Heart left ventricle (tissue), 13 donors: ENCODE results near the gene HLF.

Source experiments
- POLR2A ChIP-seq, 2 donors: fragments of 450-650 bp; IDR thresholded peaks; one replicate each; pipeline ENCODE4 v1.6.1; 2017; ENCODE audit warnings: antibody characterized with exemption in 2 of 2, mild to moderate bottlenecking in 2 of 2, moderate library complexity in 2 of 2
- TF ChIP-seq, protein P1 (sequence below), 12 donors: fragments of 200-600 bp; sonication (generic) in 4 of 12; IDR thresholded peaks; one replicate each; pipeline versions ENCODE4 v1.5.0 to v1.8.0; 2018 to 2022; ENCODE audit warnings: antibody characterized with exemption in 12 of 12, mild to moderate bottlenecking in 5 of 12
- donor health status: ischemic (EF 13 %, LVEDD 7.1; RV severe dilation, severe dysfunction).
- donor health status: DM: no; HTN: yes; CAD: no.
- donor health status: DM: no; HTN: no; CAD: no.
- donor health status: ischemic (EF 25% LVEDD 6.9; RV normal size, moderate dysfunction).
- donor health status: ischemic (EF 25% LVEDD 5.7; RV mildly dilated, moderate dysfunction).
- donor health status: ischemic (EF 35%, LVEDD 5.7; RV mildly dilated, moderate dysfunction).
- donor health status: nonischemic (EF 11% LVEDD 7.7; RV severe dilation, severe dysfunction).
- donor health status: DM: yes; HTN: yes; CAD: no.
- donor health status: PGD.
- donor health status: ischemic (EF 29% LVEDD 5.4; RV normal size, mild dysfunction).
- donor health status: nonischemic (EF 23%, LVEDD 6.1; RV moderate dilation, normal function).

- TF ChIP-seq, protein P1, sequence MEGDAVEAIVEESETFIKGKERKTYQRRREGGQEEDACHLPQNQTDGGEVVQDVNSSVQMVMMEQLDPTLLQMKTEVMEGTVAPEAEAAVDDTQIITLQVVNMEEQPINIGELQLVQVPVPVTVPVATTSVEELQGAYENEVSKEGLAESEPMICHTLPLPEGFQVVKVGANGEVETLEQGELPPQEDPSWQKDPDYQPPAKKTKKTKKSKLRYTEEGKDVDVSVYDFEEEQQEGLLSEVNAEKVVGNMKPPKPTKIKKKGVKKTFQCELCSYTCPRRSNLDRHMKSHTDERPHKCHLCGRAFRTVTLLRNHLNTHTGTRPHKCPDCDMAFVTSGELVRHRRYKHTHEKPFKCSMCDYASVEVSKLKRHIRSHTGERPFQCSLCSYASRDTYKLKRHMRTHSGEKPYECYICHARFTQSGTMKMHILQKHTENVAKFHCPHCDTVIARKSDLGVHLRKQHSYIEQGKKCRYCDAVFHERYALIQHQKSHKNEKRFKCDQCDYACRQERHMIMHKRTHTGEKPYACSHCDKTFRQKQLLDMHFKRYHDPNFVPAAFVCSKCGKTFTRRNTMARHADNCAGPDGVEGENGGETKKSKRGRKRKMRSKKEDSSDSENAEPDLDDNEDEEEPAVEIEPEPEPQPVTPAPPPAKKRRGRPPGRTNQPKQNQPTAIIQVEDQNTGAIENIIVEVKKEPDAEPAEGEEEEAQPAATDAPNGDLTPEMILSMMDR (IDR thresholded peaks at IDR 0.05) = no peak
- no peak for TF ChIP-seq POLR2A (IDR thresholded peaks at IDR 0.05)
These were observed 14.9 kb upstream of the HLF start for GRCh38 chr17:55249861-55250260.
